ENCODE results near the gene UVSSA. TPM values are rescaled to one million over a fixed set of nuclear protein-coding genes. Genes with fewer than 3 reads are reported as not detected.

The UVSSA gene
- polyA plus RNA-seq, 1 of the 3 experiments (the other 2 are of a cell fraction) = 14.9 TPM

GRCh38 chr4:1298461-1298860, 48.5 kb upstream of the UVSSA start:
- H3F3A ChIP-seq (replicated peaks; ENCODE audit: insufficient read depth) = peaks cover 5% of the 10 kb centered on the region
- H3K79me2 ChIP-seq (ENCODE audit: insufficient read depth) = peaks cover 91% of the 10 kb centered on the region
- WGBS (ENCODE audit: low lambda C conversion rate) = no CpG with 5 or more reads among the region's 7 CpGs
- CTCF ChIA-PET = no interaction called here
- H3K27ac ChIP-seq (ENCODE audit: low read depth in 2 of 2, low read length in 1 of 2) = no peak overlapping the region
- peaks cover 0 to 3% of the 10 kb centered on the region in 2 experiments; a peak in 1 of 4 replicates for H3K4me1 ChIP-seq (ENCODE audit: control insufficient read depth in 1 of 2, insufficient read depth in 2 of 2, low read depth in 1 of 2, low read length in 1 of 2)
- no peak overlapping the region for H2AFZ ChIP-seq (ENCODE audit: low read depth)
- peaks cover 68% of the 10 kb centered on the region for H4K20me1 ChIP-seq (ENCODE audit: insufficient read depth)
- H3K4me2 ChIP-seq = no peak overlapping the region
- peaks cover 7 to 24% of the 10 kb centered on the region in 2 experiments for H3K36me3 ChIP-seq (replicated peaks in 1 of 2; ENCODE audit: control insufficient read depth in 1 of 2, insufficient read depth in 2 of 2, low read length in 1 of 2)
- no peak overlapping the region for H3K9ac ChIP-seq
- POLR2A ChIA-PET = interaction anchor here (1.2 kb wide), 1 partner anchor 11 kb away, joined by 3 read pairs; no protein-coding TSS in a partner anchor
- H3K9me3 ChIP-seq = no peaks in the 10 kb centered on the region
- TF ChIP-seq GATA2 (CRISPR knock-in tag; IDR thresholded peaks at IDR 0.05) = no peak
- TF ChIP-seq NFIC (IDR thresholded peaks at IDR 0.05; ENCODE audit: borderline replicate concordance) = no peak
- TF ChIP-seq YY1 (IDR thresholded peaks at IDR 0.05; ENCODE audit: low read depth) = no peak
- TF ChIP-seq MEF2A (IDR thresholded peaks at IDR 0.05; ENCODE audit: borderline replicate concordance, low read depth) = no peak
- no peak for TF ChIP-seq EZH2phosphoT487 (IDR thresholded peaks at IDR 0.05; ENCODE audit: borderline replicate concordance, low read depth)
- no peak for TF ChIP-seq RCOR1 (IDR thresholded peaks at IDR 0.05; ENCODE audit: low read length)
- TF ChIP-seq NRF1 (IDR thresholded peaks at IDR 0.05; ENCODE audit: low read depth, low read length) = no peak
- TF ChIP-seq, protein P1, sequence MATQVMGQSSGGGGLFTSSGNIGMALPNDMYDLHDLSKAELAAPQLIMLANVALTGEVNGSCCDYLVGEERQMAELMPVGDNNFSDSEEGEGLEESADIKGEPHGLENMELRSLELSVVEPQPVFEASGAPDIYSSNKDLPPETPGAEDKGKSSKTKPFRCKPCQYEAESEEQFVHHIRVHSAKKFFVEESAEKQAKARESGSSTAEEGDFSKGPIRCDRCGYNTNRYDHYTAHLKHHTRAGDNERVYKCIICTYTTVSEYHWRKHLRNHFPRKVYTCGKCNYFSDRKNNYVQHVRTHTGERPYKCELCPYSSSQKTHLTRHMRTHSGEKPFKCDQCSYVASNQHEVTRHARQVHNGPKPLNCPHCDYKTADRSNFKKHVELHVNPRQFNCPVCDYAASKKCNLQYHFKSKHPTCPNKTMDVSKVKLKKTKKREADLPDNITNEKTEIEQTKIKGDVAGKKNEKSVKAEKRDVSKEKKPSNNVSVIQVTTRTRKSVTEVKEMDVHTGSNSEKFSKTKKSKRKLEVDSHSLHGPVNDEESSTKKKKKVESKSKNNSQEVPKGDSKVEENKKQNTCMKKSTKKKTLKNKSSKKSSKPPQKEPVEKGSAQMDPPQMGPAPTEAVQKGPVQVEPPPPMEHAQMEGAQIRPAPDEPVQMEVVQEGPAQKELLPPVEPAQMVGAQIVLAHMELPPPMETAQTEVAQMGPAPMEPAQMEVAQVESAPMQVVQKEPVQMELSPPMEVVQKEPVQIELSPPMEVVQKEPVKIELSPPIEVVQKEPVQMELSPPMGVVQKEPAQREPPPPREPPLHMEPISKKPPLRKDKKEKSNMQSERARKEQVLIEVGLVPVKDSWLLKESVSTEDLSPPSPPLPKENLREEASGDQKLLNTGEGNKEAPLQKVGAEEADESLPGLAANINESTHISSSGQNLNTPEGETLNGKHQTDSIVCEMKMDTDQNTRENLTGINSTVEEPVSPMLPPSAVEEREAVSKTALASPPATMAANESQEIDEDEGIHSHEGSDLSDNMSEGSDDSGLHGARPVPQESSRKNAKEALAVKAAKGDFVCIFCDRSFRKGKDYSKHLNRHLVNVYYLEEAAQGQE (IDR thresholded peaks at IDR 0.05; ENCODE audit: low read depth, low read length) = no peak
- no peak for TF ChIP-seq FOSL2 (IDR thresholded peaks at IDR 0.05; ENCODE audit: borderline replicate concordance, low read depth)
- no peak for TF ChIP-seq FOXM1 (IDR thresholded peaks at IDR 0.05; ENCODE audit: low read depth)
- TF ChIP-seq, protein P2, sequence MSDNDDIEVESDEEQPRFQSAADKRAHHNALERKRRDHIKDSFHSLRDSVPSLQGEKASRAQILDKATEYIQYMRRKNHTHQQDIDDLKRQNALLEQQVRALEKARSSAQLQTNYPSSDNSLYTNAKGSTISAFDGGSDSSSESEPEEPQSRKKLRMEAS (IDR thresholded peaks at IDR 0.05; ENCODE audit: low read depth) = no peak
- no peaks in the 10 kb centered on the region for H3K27me3 ChIP-seq (ENCODE audit: insufficient read depth)
- DNase-seq = no peak
- no peak overlapping the region for H3K4me3 ChIP-seq (ENCODE audit: low read depth in 2 of 2, low read length in 1 of 2)
- H3K9me2 ChIP-seq = no peaks in the 10 kb centered on the region

DNA sequence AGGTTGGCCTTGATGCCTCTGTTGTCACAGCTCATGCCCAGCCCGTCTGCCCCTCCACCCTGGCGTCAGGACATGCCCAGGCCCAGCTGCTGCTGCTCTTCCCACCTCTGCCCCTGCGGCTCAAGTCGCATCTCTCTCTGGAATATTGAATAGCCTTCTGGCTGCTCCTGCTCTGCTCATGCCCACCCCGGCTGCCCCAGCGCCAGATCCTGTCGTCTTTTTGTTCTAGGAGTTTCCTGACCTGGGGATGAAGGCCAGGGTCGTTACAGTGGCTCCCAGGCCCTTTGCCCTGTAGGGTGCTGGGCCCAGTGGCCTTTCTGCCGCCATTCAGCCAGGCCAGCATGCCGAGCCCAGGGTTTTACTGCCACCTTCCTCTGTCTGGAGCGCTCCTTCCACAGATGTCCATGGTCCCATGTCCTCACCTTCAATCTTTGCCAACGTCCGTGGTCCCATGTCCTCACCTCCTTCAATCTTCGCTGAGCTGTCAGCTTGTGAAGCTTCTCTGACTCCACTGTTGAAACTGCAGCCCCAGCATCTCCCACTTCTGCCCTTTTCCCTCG, 47.6 kb upstream of the UVSSA start:
- CTCF ChIA-PET = no interaction called here
- Histone ChIP-seq H3K79me2 (ENCODE audit: insufficient read depth) (peaks cover 89% of the 10 kb centered on the region), H3K36me3 (replicated peaks in 1 of 2; ENCODE audit: control insufficient read depth in 1 of 2, insufficient read depth in 2 of 2, low read length in 1 of 2) (peaks cover 7 to 24% of the 10 kb centered on the region in 2 experiments), H3K9ac (no peak overlapping the region), H3F3A (replicated peaks; ENCODE audit: insufficient read depth) (peaks cover 5% of the 10 kb centered on the region), H3K27ac (ENCODE audit: low read depth in 2 of 2, low read length in 1 of 2) (no peak overlapping the region), H4K20me1 (ENCODE audit: insufficient read depth) (peaks cover 58% of the 10 kb centered on the region), H3K9me2 (no peaks in the 10 kb centered on the region), H3K4me2 (no peak overlapping the region), H3K4me1 (ENCODE audit: control insufficient read depth in 1 of 2, insufficient read depth in 2 of 2, low read depth in 1 of 2, low read length in 1 of 2) (peaks cover 0 to 1% of the 10 kb centered on the region in 2 experiments; a peak in 1 of 4 replicates), H3K27me3 (ENCODE audit: insufficient read depth) (no peaks in the 10 kb centered on the region), H2AFZ (ENCODE audit: low read depth) (no peak overlapping the region), H3K9me3 (no peaks in the 10 kb centered on the region), H3K4me3 (ENCODE audit: low read depth in 2 of 2, low read length in 1 of 2) (no peak overlapping the region)
- 98% methylated on average over 13 of the region's 15 CpGs for WGBS (ENCODE audit: low lambda C conversion rate)
- POLR2A ChIA-PET = interaction anchor here (1.2 kb wide), 1 partner anchor 10 kb away, joined by 3 read pairs; no protein-coding TSS in a partner anchor
- DNase-seq = no peak
- TF ChIP-seq FOXJ3 (CRISPR knock-in tag; IDR thresholded peaks at IDR 0.05) (no peak), RCOR1 (IDR thresholded peaks at IDR 0.05; ENCODE audit: low read length) (no peak), RFX5 (IDR thresholded peaks at IDR 0.05; ENCODE audit: low read length) (no peak), IRF3 (IDR thresholded peaks at IDR 0.05; ENCODE audit: low read depth, low read length) (no peak), GATA2 (CRISPR knock-in tag; IDR thresholded peaks at IDR 0.05) (no peak), ELF1 (IDR thresholded peaks at IDR 0.05) (no peak), CTCF (IDR thresholded peaks at IDR 0.05) (no peak), EZH2phosphoT487 (IDR thresholded peaks at IDR 0.05; ENCODE audit: borderline replicate concordance, low read depth) (no peak), GABPA (IDR thresholded peaks at IDR 0.05; ENCODE audit: low read depth) (no peak), MXI1 (IDR thresholded peaks at IDR 0.05; ENCODE audit: low read depth, low read length) (no peak), TEAD4 (IDR thresholded peaks at IDR 0.05; ENCODE audit: borderline replicate concordance, insufficient read depth) (no peak), CHD2 (IDR thresholded peaks at IDR 0.05; ENCODE audit: low read length, partially characterized antibody) (no peak)
- TF ChIP-seq, protein P3, sequence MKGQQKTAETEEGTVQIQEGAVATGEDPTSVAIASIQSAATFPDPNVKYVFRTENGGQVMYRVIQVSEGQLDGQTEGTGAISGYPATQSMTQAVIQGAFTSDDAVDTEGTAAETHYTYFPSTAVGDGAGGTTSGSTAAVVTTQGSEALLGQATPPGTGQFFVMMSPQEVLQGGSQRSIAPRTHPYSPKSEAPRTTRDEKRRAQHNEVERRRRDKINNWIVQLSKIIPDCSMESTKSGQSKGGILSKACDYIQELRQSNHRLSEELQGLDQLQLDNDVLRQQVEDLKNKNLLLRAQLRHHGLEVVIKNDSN (IDR thresholded peaks at IDR 0.05; ENCODE audit: borderline replicate concordance, low read depth) = no peak

Data from SK-N-SH (cell line).